Activated CD4-positive, alpha-beta T cell treated with anti-CD3 and anti-CD28 coated beads, Interleukin-2, Interleukin-6, amounts not matched to agents 100 ng/mL and 50 ng/mL, durations not matched to agents 16 hours and 8 hours (primary cell): ENCODE measurements around the gene MRC2.
"Not testable (repeated sequence)": the region's sequence is repeated elsewhere in the genome, so short reads cannot be mapped to it uniquely, and the experiment has no call there.

Experiments used
- DNase-seq: peaks from one replicate; pipeline ENCODE4 v3.0.0-alpha.2; 2020

The MRC2 gene

DNA sequence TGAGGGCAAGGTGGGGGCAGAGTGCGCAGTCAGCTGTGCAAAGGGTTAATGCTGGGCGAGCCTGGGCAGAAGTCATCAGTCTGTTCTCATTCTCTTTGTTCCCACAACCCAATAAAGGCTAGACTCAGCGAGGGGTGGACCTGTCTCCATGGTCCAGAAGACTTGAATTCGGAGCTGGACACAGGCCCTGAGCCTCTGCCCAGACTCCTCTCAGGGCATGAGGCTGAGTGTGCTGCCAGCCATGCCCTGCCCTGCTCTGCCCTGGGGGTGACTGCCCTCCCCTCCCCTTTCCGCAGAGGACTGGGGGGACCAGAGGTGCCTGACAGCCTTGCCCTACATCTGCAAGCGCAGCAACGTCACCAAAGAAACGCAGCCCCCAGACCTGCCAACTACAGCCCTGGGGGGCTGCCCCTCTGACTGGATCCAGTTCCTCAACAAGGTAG, 54.5 kb downstream of the MRC2 start:
- no peak for DNase-seq

GRCh38 chr17:62684179-62684578, 56.7 kb downstream of the MRC2 start:
- no peak for DNase-seq

DNA sequence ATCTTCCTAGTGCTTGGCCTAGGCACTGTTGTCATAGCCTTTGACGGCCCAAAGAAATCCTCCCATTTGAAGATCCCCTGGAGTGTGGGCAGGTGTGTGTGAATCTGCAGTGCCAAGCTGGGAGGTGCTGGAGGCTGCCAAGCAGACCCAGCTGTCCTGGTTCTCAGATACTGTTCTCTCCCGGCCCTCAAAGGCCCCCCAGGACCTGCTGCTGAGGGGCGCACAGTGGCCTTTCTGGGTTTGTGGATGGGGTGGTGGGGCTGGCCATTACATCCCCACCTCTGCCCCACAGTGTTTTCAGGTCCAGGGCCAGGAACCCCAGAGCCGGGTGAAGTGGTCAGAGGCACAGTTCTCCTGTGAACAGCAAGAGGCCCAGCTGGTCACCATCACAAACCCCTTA, 60.5 kb downstream of the MRC2 start:
- no peak for DNase-seq

DNA sequence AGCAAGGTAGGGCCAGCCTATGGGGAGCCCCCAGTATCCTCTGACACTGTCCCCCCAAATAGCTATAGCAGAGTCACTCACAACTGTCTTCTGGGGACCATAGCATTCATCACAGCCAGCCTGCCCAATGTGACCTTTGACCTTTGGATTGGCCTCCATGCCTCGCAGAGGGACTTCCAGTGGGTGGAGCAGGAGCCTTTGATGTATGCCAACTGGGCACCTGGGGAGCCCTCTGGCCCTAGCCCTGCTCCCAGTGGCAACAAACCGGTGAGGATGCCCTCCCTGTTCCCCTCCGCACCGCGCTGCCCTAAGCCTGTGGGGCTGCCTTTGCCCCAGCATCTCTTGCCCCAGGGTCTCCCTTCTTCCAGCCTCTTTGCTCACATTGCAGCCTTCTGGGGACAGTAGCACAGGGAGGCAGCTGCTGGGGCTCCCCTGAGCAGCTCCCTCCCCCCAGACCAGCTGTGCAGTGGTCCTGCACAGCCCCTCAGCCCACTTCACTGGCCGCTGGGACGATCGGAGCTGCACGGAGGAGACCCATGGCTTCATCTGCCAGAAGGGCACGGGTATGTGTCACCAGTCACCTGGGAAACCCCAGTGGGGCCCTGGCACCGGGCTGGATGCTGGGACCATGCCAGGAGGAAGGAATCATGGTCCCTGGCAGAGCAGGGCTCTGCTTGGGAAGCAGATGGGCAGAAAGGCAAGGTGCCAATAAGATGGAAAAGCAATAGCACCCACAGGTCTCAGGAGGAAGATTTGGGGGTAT, 61.1 kb downstream of the MRC2 start:
- DNase-seq: no peak

- DNase-seq: no peak
Observed at GRCh38 chr17:62689441-62690167, 62.1 kb downstream of the MRC2 start.

DNA sequence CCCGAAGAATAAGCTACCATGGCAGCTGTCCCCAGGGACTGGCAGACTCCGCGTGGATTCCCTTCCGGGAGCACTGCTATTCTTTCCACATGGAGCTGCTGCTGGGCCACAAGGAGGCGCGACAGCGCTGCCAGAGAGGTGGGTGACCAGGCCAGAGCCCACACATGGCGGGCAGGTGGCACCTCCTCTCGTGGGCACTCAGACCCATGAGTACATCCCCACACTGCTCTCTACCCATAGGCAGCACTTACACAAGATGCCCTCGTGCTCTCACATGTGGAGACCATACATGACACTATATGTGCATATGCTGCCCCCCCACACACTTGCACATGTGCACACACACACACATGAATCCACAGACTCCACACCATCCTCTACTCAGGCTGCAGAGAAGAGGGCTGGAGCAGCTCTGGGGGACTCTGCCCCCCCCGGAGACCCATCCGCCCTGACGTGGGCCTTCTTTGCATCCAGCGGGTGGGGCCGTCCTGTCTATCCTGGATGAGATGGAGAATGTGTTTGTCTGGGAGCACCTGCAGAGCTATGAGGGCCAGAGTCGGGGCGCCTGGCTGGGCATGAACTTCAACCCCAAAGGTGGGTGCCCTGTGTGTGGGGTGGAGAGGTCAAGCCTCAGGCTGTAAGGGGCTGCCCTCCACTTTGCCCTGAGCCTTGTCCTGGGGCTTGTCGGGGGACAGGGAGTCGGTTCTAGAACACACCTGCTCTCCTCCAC, 62.9 kb downstream of the MRC2 start:
- DNase-seq: no peak

DNA sequence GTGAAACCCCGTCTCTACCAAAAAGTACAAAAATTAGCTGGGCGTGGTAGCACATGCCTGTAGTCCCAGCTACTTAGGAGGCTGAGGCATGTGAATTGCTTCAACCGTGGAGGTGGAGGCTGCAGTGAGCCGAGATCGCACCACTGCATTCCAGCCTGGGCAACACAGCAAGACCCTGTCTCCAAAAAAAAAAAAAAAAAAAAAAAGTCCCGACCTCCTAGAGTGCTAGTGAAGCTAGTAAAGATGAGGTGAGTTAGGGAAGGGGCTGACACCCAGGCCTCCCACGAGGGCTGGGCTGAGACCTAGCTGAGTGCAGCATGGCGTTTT, 64.1 kb downstream of the MRC2 start:
- DNase-seq: not testable (repeated sequence)

- DNase-seq: no peak
Observed at GRCh38 chr17:62692159-62692651, 64.7 kb downstream of the MRC2 start.

DNA sequence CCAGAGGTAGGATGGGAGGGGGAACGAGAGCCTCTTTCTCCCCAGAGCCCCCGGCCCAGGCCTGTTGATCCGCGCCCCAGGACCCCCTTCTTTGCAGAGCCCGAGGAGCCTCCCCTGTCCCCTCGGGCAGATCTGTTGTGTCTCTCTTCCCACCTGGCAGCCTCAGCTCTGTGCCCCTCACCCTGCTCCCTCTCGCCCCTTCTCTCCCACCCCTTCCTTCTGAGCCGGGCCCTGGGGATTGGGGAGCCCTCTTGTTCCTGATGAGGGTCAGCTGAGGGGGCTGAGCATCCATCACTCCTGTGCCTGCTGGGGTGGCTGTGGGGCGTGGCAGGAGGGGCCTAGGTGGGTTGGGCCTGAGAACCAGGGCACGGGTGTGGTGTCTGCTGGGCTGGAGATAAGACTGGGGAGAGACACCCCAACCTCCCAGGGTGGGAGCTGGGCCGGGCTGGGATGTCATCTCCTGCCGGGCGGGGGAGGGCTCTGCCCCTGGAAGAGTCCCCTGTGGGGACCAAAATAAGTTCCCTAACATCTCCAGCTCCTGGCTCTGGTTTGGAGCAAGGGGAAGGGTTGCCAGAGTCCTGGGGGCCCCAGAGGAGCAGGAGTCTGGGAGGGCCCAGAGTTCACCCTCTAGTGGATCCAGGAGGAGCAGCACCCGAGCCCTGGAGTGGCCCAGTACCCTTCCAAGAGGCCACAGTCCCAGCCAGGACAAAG, 65.4 kb downstream of the MRC2 start:
- peak; percentile 25 for DNase-seq

DNA sequence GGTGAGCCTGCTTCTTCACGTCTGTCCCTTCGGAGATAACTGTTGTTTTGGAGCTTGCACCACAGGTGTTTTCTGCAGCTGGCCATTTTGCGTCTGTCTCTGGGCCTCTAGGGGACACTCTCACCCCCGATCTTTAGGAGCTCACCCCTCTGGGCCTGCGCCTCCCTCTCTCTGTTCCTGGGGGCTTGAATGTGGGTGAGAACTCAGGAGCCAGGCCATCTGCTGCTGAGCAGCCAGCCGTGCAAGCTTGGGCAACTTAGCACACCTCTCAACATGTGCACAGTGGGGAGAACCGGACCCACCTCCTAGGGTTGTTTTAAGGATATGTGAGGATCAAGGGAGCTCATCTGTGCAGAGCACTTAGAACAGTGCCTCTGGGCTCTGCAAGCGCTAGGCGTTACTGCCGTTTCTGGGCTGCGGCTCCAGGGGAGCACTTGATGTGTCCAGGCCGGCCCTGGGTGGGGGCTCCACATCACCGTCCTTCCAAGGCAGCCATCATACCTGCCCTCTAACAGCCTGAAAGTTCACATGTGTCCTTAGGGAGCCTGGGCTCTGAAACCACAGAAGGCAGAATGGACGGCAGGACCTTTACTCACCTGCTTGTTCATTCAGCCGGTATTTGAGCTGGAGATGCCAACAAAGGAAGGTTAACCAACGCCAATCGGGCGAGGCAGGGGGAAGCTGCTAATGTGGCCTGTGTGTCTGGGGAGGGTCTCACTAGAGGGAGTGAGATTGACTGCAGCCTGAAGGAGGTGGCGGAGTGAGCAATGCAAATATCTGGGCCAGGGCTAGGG, 66.3 kb downstream of the MRC2 start:
- no peak for DNase-seq

DNA sequence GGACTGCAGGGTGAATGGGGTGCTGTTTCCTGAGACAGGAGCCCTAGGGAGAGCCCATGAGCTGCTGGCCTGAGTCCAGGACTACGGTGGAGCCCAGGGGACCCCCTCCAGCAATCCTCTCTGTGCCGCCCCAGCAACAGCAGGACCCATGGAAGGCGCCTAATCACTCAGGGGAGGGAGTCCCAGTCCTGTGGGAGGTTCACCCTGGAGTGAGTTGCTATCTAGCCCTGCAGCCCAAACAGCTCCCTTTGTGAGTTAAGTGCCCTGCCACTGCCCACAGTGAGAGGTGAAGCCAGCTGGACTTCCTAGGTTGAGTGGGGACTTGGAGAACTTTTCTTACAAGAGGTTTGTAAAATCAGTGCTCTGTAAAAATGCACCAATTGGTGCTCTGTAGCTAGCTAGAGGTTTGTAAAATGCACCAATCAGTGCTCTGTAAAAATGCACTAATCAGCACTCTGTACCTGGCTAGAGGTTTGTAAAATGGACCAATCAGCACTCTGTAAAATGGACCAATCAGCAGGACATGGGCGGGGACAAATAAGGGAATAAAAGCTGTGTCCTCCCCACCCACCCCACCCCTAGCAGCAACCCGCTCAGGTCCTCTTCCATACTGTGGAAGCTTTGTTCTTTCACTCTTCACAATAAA, 67.7 kb downstream of the MRC2 start:
- not testable (repeated sequence) for DNase-seq

GRCh38 chr17:62696256-62696655, 68.8 kb downstream of the MRC2 start:
- DNase-seq: no peak

- DNase-seq: no peak
Observed at GRCh38 chr17:62696726-62697490, 69.4 kb downstream of the MRC2 start.

DNA sequence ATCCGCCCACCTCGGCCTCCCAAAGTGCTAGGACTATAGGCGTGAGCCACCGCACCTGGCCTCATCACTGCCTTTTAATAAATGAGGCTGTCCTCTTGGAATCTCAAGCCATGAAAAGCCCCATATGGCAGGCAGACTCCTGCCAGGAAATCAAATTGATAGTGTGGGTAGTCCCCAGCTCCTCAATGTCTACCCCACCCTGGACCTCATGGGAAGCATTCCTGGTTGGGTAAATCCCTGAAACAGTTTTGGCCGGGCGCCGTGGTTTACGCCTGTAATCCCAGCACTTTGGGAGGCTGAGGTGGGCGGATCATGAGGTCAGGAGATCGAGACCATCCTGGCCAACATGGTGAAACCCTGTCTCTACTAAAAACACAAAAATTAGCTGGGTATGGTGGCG, 71.0 kb downstream of the MRC2 start:
- not testable (repeated sequence) for DNase-seq

DNA sequence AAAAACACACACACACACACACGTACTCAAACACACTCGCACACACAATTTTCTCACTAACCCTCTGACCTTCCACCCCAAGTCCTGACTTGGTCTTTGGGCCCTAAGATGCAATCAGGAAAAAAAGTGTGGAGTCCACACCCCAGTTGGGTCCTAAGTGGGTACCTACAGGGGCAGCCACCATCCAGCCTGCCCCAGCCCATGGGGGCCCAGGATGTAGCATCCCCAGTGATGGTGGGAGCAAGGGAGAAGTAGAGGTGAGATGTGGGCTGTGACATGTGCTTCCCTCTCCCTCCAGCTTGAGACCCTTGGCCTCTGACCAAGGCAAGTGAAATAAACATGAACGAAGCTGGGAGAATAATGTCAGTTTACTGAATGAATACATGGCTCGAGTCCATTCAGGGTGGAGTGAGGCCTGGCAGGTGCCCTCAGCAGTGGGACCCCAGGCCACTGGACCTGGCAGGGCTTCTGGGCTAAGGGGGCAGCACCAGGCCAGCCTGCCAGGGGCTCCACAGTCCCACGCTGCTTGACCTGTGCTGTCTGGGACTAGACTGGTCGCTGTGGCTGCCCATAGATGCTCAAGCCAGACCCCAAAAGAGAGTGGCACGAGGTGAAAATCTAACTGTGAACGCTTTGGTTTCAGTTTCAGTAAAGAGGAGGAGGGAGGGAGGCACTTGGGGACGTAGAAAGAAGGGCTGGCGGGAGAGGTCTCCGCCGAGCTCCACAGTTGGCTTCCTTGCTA, 73.7 kb downstream of the MRC2 start:
- DNase-seq: no peak

GRCh38 chr17:62701706-62702085, 74.2 kb downstream of the MRC2 start:
- DNase-seq: no peak

DNA sequence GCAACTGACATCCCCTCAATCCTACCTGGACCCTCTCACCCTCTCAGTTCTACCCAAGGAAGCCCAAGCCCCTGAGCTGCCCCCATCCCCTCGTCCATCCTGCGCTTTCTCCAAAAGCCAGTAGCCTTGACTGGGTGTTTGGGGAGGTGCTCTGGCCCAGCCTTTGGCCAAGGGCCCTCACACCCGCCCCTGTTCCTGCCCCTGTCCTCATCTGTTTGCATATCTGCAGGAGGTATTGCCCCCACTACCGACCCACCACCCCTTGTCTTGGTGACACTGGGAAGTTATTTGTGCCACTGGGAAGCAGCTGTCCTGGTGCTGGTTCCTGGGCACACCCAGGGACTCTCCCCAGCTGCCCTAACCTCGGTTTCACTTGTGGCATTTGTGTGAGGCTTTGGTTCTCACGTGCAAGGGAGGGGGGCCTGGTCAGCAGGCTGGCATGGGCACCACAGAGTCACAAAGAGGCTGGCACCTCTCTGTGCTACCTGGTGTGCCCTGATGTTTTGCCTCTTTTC, 75.3 kb downstream of the MRC2 start:
- DNase-seq: no peak

- peak; percentile 29 for DNase-seq
Observed at GRCh38 chr17:62703261-62703775, 75.8 kb downstream of the MRC2 start.

GRCh38 chr17:62703776-62704380, 76.4 kb downstream of the MRC2 start:
- DNase-seq: peak; percentile 79
